Fibroblast of skin of right biceps (primary cell): ENCODE results near the gene FAM151B.
"Not testable (repeated sequence)": the region's sequence is repeated elsewhere in the genome, so short reads cannot be mapped to it uniquely, and the experiment has no call there.

Experiments used
- DNase-seq: peaks from one replicate; pipeline ENCODE4 v3.0.0-alpha.2; 2013

The FAM151B gene, protein sequence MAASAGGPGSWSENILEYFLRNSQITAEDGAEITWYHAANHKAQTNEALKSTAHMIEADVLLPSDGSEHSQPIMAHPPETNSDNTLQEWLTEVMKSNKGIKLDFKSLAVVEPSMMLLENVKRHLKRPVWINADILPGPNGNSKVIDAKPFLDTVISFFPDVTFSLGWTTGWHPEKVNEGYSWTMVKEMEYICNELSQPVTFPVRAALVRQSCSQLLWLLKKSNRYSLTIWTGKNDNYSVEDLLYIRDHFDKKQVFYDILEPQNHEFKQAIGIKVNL

GRCh38 chr5:80487829-80488721 lies at the start of gene FAM151B:
Gene FAM151B, plus strand, starts transcription at chr5:80488100. Its CDS starts 24 bp downstream, at chr5:80488124.
- peak; percentile 84 for DNase-seq

DNA sequence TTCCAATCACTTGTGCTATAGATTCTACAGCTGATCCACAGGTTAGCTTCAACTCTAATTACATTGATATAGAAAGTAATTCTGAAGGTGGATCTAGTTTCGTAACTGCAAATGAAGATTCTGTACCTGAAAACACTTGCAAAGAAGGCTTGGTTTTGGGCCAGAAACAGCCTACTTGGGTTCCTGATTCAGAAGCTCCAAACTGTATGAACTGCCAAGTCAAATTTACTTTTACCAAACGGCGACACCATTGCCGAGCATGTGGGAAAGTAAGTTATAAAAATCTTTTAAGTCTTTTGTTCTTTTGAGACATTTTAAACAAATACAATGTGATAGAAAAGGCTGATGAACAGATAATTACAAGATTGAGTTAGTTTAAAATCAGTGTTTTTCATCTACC lies 49.2 kb upstream of the FAM151B start:
- DNase-seq = no peak

- DNase-seq = no peak
These were observed 48.7 kb upstream of the FAM151B start for GRCh38 chr5:80439213-80439612.

GRCh38 chr5:80442742-80443141 lies 45.2 kb upstream of the FAM151B start:
- DNase-seq = no peak

GRCh38 chr5:80453366-80453765 lies 34.5 kb upstream of the FAM151B start:
- no peak for DNase-seq

GRCh38 chr5:80463269-80463668 lies 24.6 kb upstream of the FAM151B start:
- no peak for DNase-seq

GRCh38 chr5:80466669-80467485 lies 21.0 kb upstream of the FAM151B start:
- peak; percentile 23 for DNase-seq

GRCh38 chr5:80468131-80468530 lies 19.8 kb upstream of the FAM151B start:
- DNase-seq = no peak

DNA sequence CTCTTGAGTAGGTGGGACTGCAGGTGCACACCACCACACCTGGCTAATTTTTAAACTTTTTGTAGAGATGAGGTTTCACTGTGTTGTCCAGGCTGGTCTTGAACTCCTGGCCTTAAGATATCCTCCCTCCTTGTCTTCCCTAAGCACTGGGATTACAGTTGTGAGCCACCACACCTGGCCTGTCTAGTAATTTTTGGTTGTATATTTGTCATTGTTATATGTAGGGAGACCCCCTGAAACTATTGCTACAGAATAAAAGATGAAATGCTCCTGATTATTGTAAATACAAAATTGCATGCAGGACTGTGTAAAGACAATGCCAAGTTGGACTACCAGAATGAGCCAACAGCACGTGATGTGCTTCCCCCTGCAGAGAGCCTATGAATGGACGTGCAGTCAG lies 17.3 kb upstream of the FAM151B start:
- DNase-seq = not testable (repeated sequence)

GRCh38 chr5:80474929-80475328 lies 13.0 kb upstream of the FAM151B start:
- no peak for DNase-seq

- DNase-seq = no peak
These were observed 8.2 kb upstream of the FAM151B start for GRCh38 chr5:80479713-80480112.

DNA sequence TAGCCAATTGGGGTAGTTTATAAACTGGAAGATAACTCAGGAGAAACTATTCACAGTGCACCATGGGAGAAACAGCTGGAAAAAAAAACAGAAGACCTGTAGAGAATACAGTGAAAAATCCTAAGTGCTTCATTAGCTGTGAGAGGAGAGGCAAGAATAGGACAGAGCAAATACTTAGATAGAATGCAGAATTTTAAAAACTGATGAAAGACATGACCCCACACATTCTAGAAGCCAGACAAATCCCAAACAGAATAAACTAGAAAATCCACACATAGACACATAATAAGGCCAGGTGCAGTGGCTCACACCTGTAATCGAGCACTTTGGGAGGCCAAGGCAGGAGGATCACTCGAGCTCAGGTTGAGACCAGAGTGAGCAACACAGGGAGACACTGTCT lies 7.5 kb upstream of the FAM151B start:
- DNase-seq = no peak

GRCh38 chr5:80481019-80481893 lies 6.6 kb upstream of the FAM151B start:
- peak; percentile 61 for DNase-seq

DNA sequence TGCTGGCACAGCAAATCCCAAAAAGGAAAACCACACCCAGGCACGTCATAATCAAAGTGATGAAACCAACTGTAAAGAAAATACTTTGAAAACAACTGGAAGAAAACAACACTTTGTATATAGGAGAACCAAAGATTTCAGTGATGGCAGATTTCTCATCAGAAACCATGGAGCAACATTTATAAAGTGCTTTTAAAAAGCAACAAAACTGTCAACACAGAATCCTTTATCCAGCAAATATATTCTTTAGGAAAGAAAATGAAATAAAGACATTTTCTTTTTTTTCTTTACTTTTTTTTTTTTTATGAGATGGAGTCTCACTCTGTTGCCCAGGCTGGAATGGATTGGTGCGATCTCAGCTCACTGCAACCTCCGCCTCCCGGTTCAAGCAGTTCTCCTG lies 5.3 kb upstream of the FAM151B start:
- DNase-seq = no peak

GRCh38 chr5:80483636-80484232 lies 4.2 kb upstream of the FAM151B start:
- no peak for DNase-seq

- no peak for DNase-seq
These were observed 464 bp upstream of the FAM151B start for GRCh38 chr5:80487444-80487828.

DNA sequence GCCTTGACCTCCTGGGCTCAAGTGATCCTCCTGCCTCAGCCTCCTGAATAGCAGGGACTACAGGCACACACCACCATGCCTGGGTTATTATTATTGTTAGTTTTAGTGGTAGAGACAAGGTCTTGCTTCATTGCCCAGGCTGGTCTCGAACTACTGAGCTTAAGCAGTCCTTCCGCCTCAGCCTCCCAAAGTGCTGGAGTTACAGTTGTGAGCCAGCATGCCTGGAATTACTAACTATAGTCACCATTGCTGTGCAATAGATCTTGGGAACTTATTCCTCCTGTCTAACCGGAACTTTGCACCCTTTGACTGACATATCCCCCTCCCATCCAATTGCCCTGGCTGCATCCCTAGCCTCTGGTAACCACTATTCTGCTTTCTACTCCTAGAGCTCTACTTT lies 3.4 kb downstream of the FAM151B start:
- no peak for DNase-seq

GRCh38 chr5:80492741-80493140 lies 4.8 kb downstream of the FAM151B start:
- no peak for DNase-seq

DNA sequence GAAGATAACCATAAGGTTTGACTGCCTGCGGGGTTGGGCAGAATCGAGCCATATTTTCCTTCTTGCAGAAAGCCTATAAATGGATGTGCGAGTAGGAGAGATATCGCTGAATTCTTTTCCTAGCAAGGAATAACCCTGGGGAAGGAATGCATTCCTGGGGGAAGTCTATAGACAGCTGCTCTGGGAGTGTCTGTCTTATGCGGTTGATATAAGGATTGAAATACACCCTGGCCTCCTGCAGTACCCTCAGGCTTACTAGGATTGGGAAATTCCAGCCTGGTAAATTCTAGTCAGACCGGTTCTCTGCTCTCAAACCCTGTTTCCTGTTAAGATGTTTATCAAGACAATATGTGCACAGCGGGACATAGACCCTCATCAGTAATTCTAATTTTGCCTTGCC lies 5.5 kb downstream of the FAM151B start:
- peak; percentile 34 for DNase-seq

- DNase-seq = no peak
These were observed 8.0 kb downstream of the FAM151B start for GRCh38 chr5:80495891-80496290.

GRCh38 chr5:80502800-80503199 lies 14.9 kb downstream of the FAM151B start:
- no peak for DNase-seq

GRCh38 chr5:80503641-80504040 lies 15.7 kb downstream of the FAM151B start:
- no peak for DNase-seq
